ENCODE measurements around the gene PRRC2B. TPM values are rescaled to one million over a fixed set of nuclear protein-coding genes. Genes with fewer than 3 reads are reported as not detected.

The PRRC2B gene
- total and polyA plus RNA-seq, 2 of the 8 experiments (the other 6 are each of a cell fraction or from before 2014, with no cell fraction given): 37.3 to 249 TPM

DNA sequence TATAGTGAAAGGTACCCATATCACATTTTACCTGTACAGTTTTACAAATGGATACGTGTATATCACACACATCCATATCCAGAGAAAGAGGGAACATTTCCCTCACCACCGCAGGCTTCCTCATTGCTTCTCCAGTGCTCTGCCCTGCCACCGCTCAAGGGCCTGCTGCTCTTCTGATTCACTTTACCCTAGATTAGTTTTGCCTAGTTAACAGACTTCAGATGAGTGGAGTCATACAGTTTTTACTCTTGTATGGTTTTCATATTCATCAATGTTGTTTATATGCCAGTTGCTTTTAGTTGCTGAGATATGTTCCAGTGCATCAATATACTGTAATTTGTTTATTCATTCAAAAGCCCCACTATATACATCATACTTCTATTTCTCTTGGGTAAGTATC lies 54.9 kb downstream of the PRRC2B start:
- H3K4ac ChIP-seq (replicated peaks; ENCODE audit: insufficient read length, low read depth, low read length): no peak overlapping the region
- no peak for TF ChIP-seq RFX5 (IDR thresholded peaks at IDR 0.05; ENCODE audit: borderline replicate concordance, low read depth, low read length)
- no peak for TF ChIP-seq BACH1 (IDR thresholded peaks at IDR 0.05; ENCODE audit: low read length)
- TF ChIP-seq JUN (IDR thresholded peaks at IDR 0.05; ENCODE audit: low read depth, low read length): no peak
- TF ChIP-seq, protein P1, sequence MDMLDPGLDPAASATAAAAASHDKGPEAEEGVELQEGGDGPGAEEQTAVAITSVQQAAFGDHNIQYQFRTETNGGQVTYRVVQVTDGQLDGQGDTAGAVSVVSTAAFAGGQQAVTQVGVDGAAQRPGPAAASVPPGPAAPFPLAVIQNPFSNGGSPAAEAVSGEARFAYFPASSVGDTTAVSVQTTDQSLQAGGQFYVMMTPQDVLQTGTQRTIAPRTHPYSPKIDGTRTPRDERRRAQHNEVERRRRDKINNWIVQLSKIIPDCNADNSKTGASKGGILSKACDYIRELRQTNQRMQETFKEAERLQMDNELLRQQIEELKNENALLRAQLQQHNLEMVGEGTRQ (IDR thresholded peaks at IDR 0.05; ENCODE audit: low read length): no peak
- H2AK5ac ChIP-seq (ENCODE audit: low read depth, low read length): no peak overlapping the region
- no peak overlapping the region for H3K56ac ChIP-seq (replicated peaks; ENCODE audit: insufficient read length, low read depth, low read length)
- 93% methylated on average over 3 of the region's 3 CpGs; no CpG with 5 or more reads in 1 of the 2 experiments for WGBS, 2 experiments (ENCODE audit: extremely low coverage in 1 of 2, insufficient coverage in 1 of 2, insufficient read length in 1 of 2, insufficient replicate concordance in 2 of 2, low coverage in 1 of 2, low lambda C conversion rate in 2 of 2, missing lambda C conversion rate in 1 of 2)
- H3K27me3 ChIP-seq (replicated peaks in 1 of 4; ENCODE audit: control insufficient read depth in 3 of 4, extremely low read depth in 1 of 4, insufficient read depth in 3 of 4, low read length in 3 of 4): no peaks in the 10 kb centered on the region
- H4K8ac ChIP-seq (ENCODE audit: extremely low read depth, insufficient read depth, low read length): no peak overlapping the region
- H3K36me3 ChIP-seq (ENCODE audit: control insufficient read depth in 2 of 4, insufficient read depth in 4 of 4, low read length in 3 of 4): peaks cover 31 to 93% (median 57%) of the 10 kb centered on the region in 4 experiments
- POLR2A ChIA-PET (ENCODE audit: partially characterized antibody): interaction anchor here (1.3 kb wide), 2 partner anchors 10 to 42 kb away, joined by 3 to 5 read pairs; no protein-coding TSS in a partner anchor
- no peak overlapping the region for H2BK20ac ChIP-seq (ENCODE audit: low read length)
- H3K18ac ChIP-seq (ENCODE audit: extremely low read depth, low read length): no peak overlapping the region
- no peak overlapping the region for H3K4me3 ChIP-seq (ENCODE audit: extremely low read depth in 1 of 4, insufficient read depth in 2 of 4, low read depth in 3 of 4, low read length in 4 of 4)
- H2BK12ac ChIP-seq (ENCODE audit: low read depth, low read length): no peak overlapping the region
- no peak overlapping the region for H4K5ac ChIP-seq (ENCODE audit: insufficient read length, low read depth, low read length)
- H3K4me1 ChIP-seq (replicated peaks in 1 of 4; ENCODE audit: control insufficient read depth in 3 of 4, insufficient read depth in 4 of 4, low read length in 3 of 4): no peaks in the 10 kb centered on the region
- peaks cover 3% of the 10 kb centered on the region for H3K79me1 ChIP-seq (ENCODE audit: low read depth, low read length)
- CTCF ChIA-PET (ENCODE audit: partially characterized antibody): interaction anchor here (0.9 to 1.2 kb wide), 3 partner anchors 15 to 52 kb away, joined by 3 to 4 read pairs (median 4); no protein-coding TSS in a partner anchor
- H3K27ac ChIP-seq (ENCODE audit: low read depth, low read length): no peak overlapping the region
- no peak overlapping the region for H3K4me2 ChIP-seq (ENCODE audit: insufficient read depth in 1 of 2, low read depth in 2 of 2, low read length in 2 of 2)
- H3K9me3 ChIP-seq (ENCODE audit: insufficient read depth in 2 of 2, low read depth in 1 of 2, low read length in 1 of 2): no peaks in the 10 kb centered on the region
- no peak overlapping the region for H2BK5ac ChIP-seq (ENCODE audit: low read depth, low read length)
- peaks cover 6 to 8% of the 10 kb centered on the region in 2 experiments for H4K20me1 ChIP-seq (replicated peaks in 1 of 2; ENCODE audit: control insufficient read depth in 1 of 2, insufficient read depth in 2 of 2, low read length in 2 of 2)
- no peak overlapping the region for H4K91ac ChIP-seq (replicated peaks; ENCODE audit: insufficient read length, low read length)
- FAIRE-seq: no peak
- no peak overlapping the region for H3K14ac ChIP-seq (ENCODE audit: insufficient read length)
- peaks cover 0 to 66% of the 10 kb centered on the region in 2 experiments; a peak in 2 of 4 replicates for H3K79me2 ChIP-seq (ENCODE audit: control insufficient read depth in 1 of 2, insufficient read depth in 2 of 2, low read length in 2 of 2)
- H2BK120ac ChIP-seq (replicated peaks; ENCODE audit: low read depth, low read length): no peak overlapping the region
- H3K23me2 ChIP-seq (ENCODE audit: low read depth, low read length): no peaks in the 10 kb centered on the region
- no peak for DNase-seq (ENCODE audit: low read depth in 1 of 2, low spot score in 2 of 2)
- no peak overlapping the region for H3K9ac ChIP-seq (replicated peaks in 1 of 4; ENCODE audit: extremely low read depth in 1 of 4, low read depth in 3 of 4, low read length in 3 of 4)
- no peak overlapping the region for H3K23ac ChIP-seq (ENCODE audit: insufficient read length)
- H2AFZ ChIP-seq (ENCODE audit: low read length): no peak overlapping the region
- H2BK15ac ChIP-seq (ENCODE audit: low read length): no peak overlapping the region

Data from H1 (cell line).